A549 treated with AZD9567 at 1 μM for 4 hours (cell line): Measurements from ENCODE around the gene PARP12. TPM values are rescaled to one million over a fixed set of nuclear protein-coding genes. Genes with fewer than 3 reads are reported as not detected.

Source experiments
- total RNA-seq: library from RNA; stranded (reverse); fragments of 200-300 nt; extraction: Qiagen RNA extraction; gene quantifications from 5 replicates; pipeline ENCODE4 v1.2.3, GENCODE V29; 2022; ENCODE audit not compliant: insufficient read depth

PARP12 gene, protein sequence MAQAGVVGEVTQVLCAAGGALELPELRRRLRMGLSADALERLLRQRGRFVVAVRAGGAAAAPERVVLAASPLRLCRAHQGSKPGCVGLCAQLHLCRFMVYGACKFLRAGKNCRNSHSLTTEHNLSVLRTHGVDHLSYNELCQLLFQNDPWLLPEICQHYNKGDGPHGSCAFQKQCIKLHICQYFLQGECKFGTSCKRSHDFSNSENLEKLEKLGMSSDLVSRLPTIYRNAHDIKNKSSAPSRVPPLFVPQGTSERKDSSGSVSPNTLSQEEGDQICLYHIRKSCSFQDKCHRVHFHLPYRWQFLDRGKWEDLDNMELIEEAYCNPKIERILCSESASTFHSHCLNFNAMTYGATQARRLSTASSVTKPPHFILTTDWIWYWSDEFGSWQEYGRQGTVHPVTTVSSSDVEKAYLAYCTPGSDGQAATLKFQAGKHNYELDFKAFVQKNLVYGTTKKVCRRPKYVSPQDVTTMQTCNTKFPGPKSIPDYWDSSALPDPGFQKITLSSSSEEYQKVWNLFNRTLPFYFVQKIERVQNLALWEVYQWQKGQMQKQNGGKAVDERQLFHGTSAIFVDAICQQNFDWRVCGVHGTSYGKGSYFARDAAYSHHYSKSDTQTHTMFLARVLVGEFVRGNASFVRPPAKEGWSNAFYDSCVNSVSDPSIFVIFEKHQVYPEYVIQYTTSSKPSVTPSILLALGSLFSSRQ
- 16.5 to 30.7 TPM (median 17.9 TPM) in 5 replicates for total RNA-seq

GRCh38 chr7:140062528-140063299, at the start of gene PARP12:
TSS of gene PARP12 (minus strand) at chr7:140062951. CDS start at chr7:140062847, 104 bp downstream.

Other genes with a start within 250 kb of the PARP12 start
- gene TBXAS1, start 233.7 kb downstream of the PARP12 start, total RNA-seq: 12.8 to 15.9 TPM (median 13.3 TPM) in 5 replicates
- 1.6 to 3.3 TPM (median 2.4 TPM) in 5 replicates for gene KDM7A, start 114.0 kb upstream of the PARP12 start, total RNA-seq